ENCODE results near the gene CR1L. TPM values are rescaled to one million over a fixed set of nuclear protein-coding genes. Genes with fewer than 3 reads are reported as not detected.
"Not testable (repeated sequence)": the region's sequence is repeated elsewhere in the genome, so short reads cannot be mapped to it uniquely, and the experiment has no call there.

Gene CR1L
- total RNA-seq, 1 experiment from 2014 or later = not detected

- TF ChIP-seq CTCF (conservative IDR thresholded peaks at IDR 0.05) = no peak
- TF ChIP-seq EZH2 (IDR thresholded peaks at IDR 0.05; ENCODE audit: low read depth) = no peak
- CTCF ChIA-PET = no interaction called here
Measured at GRCh38 chr1:207691010-207691409, 46.1 kb downstream of the CR1L start.

GRCh38 chr1:207691841-207692240 lies 46.9 kb downstream of the CR1L start:
- Histone ChIP-seq H3K4me3 (no peak overlapping the region), H3K9me3 (ENCODE audit: insufficient read depth, low read depth) (no peaks in the 10 kb centered on the region), H3K27me3 (ENCODE audit: insufficient read depth, low read depth) (no peaks in the 10 kb centered on the region), H2AFZ (no peak overlapping the region), H3K4me2 (no peak overlapping the region), H4K20me1 (ENCODE audit: insufficient read depth) (no peaks in the 10 kb centered on the region), H3K36me3 (ENCODE audit: low read depth) (no peaks in the 10 kb centered on the region), H3K27ac (no peak overlapping the region), H3K4me1 (replicated peaks; ENCODE audit: insufficient read depth) (no peaks in the 10 kb centered on the region), H3F3A (ENCODE audit: insufficient read depth, low read depth) (no peaks in the 10 kb centered on the region), H3K9me2 (ENCODE audit: insufficient read depth) (no peaks in the 10 kb centered on the region), H3K79me2 (ENCODE audit: low read depth) (no peaks in the 10 kb centered on the region)
- ChIA-PET POLR2A (ENCODE audit: unreplicated experiment) (interaction anchor here (0.6 kb wide), 1 partner anchor 24 kb away, joined by 3 read pairs; no protein-coding TSS in a partner anchor), CTCF (no interaction called here)
- intact Hi-C loops (cut with micrococcal nuclease; ENCODE audit: unreplicated experiment) = no loop called here
- TF ChIP-seq CTCF (conservative IDR thresholded peaks at IDR 0.05) (no peak), EZH2 (IDR thresholded peaks at IDR 0.05; ENCODE audit: low read depth) (no peak)
- no peak for DNase-seq
- BruUV-seq (replicated peaks) = no TSS peak

More at GRCh38 chr1:207691010-207691409, 46.1 kb downstream of the CR1L start:
- Histone ChIP-seq H2AFZ (no peak overlapping the region), H3K36me3 (ENCODE audit: low read depth) (no peaks in the 10 kb centered on the region), H3F3A (ENCODE audit: insufficient read depth, low read depth) (no peaks in the 10 kb centered on the region), H3K9me3 (ENCODE audit: insufficient read depth, low read depth) (no peaks in the 10 kb centered on the region), H4K20me1 (ENCODE audit: insufficient read depth) (no peaks in the 10 kb centered on the region), H3K4me2 (no peak overlapping the region), H3K4me3 (no peak overlapping the region), H3K27ac (no peak overlapping the region), H3K79me2 (ENCODE audit: low read depth) (no peaks in the 10 kb centered on the region), H3K27me3 (ENCODE audit: insufficient read depth, low read depth) (no peaks in the 10 kb centered on the region), H3K9me2 (ENCODE audit: insufficient read depth) (no peaks in the 10 kb centered on the region), H3K4me1 (replicated peaks; ENCODE audit: insufficient read depth) (no peaks in the 10 kb centered on the region)
- BruUV-seq (replicated peaks) = no TSS peak
- POLR2A ChIA-PET (ENCODE audit: unreplicated experiment) = interaction anchor here (0.6 kb wide), 1 partner anchor 61 kb away, joined by 4 read pairs; no protein-coding TSS in a partner anchor
- DNase-seq = no peak
- intact Hi-C loops (cut with micrococcal nuclease; ENCODE audit: unreplicated experiment) = no loop called here

- CTCF ChIA-PET, DNase-seq: not testable (repeated sequence)
Measured at GRCh38 chr1:207692291-207692690, 47.4 kb downstream of the CR1L start.

GRCh38 chr1:207695891-207696290 lies 51.0 kb downstream of the CR1L start:
- no peaks in the 10 kb centered on the region for H3K36me3 ChIP-seq (ENCODE audit: low read depth)
- H3K79me2 ChIP-seq (ENCODE audit: low read depth) = no peaks in the 10 kb centered on the region
- no peak overlapping the region for H3K4me2 ChIP-seq
- intact Hi-C loops (cut with micrococcal nuclease; ENCODE audit: unreplicated experiment) = no loop called here
- H3K9me3 ChIP-seq (ENCODE audit: insufficient read depth, low read depth) = no peaks in the 10 kb centered on the region
- TF ChIP-seq CTCF (conservative IDR thresholded peaks at IDR 0.05) (no peak), EZH2 (IDR thresholded peaks at IDR 0.05; ENCODE audit: low read depth) (no peak)
- H3K9me2 ChIP-seq (ENCODE audit: insufficient read depth) = no peaks in the 10 kb centered on the region
- ChIA-PET POLR2A (ENCODE audit: unreplicated experiment) (no interaction called here), CTCF (no interaction called here)
- BruUV-seq (replicated peaks) = no TSS peak
- no peak overlapping the region for H2AFZ ChIP-seq
- no peaks in the 10 kb centered on the region for H3K4me1 ChIP-seq (replicated peaks; ENCODE audit: insufficient read depth)
- no peak overlapping the region for H3K27ac ChIP-seq
- H3K4me3 ChIP-seq = no peak overlapping the region
- no peaks in the 10 kb centered on the region for H3F3A ChIP-seq (ENCODE audit: insufficient read depth, low read depth)
- no peaks in the 10 kb centered on the region for H3K27me3 ChIP-seq (ENCODE audit: insufficient read depth, low read depth)
- no peaks in the 10 kb centered on the region for H4K20me1 ChIP-seq (ENCODE audit: insufficient read depth)
- DNase-seq = no peak

More at GRCh38 chr1:207692291-207692690, 47.4 kb downstream of the CR1L start:
- H3K27me3 ChIP-seq (ENCODE audit: insufficient read depth, low read depth); H3K9me2 ChIP-seq (ENCODE audit: insufficient read depth); BruUV-seq (replicated peaks); H3K9me3 ChIP-seq (ENCODE audit: insufficient read depth, low read depth); H3F3A ChIP-seq (ENCODE audit: insufficient read depth, low read depth); H3K4me1 ChIP-seq (replicated peaks; ENCODE audit: insufficient read depth); H3K36me3 ChIP-seq (ENCODE audit: low read depth); intact Hi-C loops (cut with micrococcal nuclease; ENCODE audit: unreplicated experiment); H2AFZ ChIP-seq; POLR2A ChIA-PET (ENCODE audit: unreplicated experiment); H4K20me1 ChIP-seq (ENCODE audit: insufficient read depth); H3K4me2 ChIP-seq; H3K27ac ChIP-seq; H3K4me3 ChIP-seq; H3K79me2 ChIP-seq (ENCODE audit: low read depth): not testable (repeated sequence)

Data from PC-9 (cell line).